ENCODE data around the gene RADIL. TPM values are rescaled to one million over a fixed set of nuclear protein-coding genes. Genes with fewer than 3 reads are reported as not detected.

Gene RADIL
- total RNA-seq, 1 donor from 2014 or later, result 4.0 TPM

GRCh38 chr7:4824120-4824775 lies 59.3 kb downstream of the RADIL start:
- Mint-ChIP-seq H3K27ac (no peak overlapping the region), H3K4me3 (no peak overlapping the region)
- no peak for TF ChIP-seq CTCF (IDR thresholded peaks at IDR 0.05; ENCODE audit: unreplicated experiment)

GRCh38 chr7:4823441-4824119 lies 59.9 kb downstream of the RADIL start:
- H3K36me3 Mint-ChIP-seq, result no peaks in the 10 kb centered on the region
- no peak overlapping the region for H3K4me3 Mint-ChIP-seq
- no peaks in the 10 kb centered on the region for H3K27me3 Mint-ChIP-seq (ENCODE audit: low read depth)
- H3K27ac Mint-ChIP-seq, result no peak overlapping the region
- no peak for DNase-seq (ENCODE audit: low spot score in 2 of 2, unreplicated experiment in 2 of 2)
- no peaks in the 10 kb centered on the region for H3K4me1 Mint-ChIP-seq
- H3K9me3 Mint-ChIP-seq, result no peaks in the 10 kb centered on the region
- no peak for TF ChIP-seq CTCF (IDR thresholded peaks at IDR 0.05; ENCODE audit: unreplicated experiment)

More at GRCh38 chr7:4824120-4824775, 59.3 kb downstream of the RADIL start:
- no peak for DNase-seq (ENCODE audit: low spot score in 2 of 2, unreplicated experiment in 2 of 2)
- H3K4me1 Mint-ChIP-seq, result no peaks in the 10 kb centered on the region
- no peaks in the 10 kb centered on the region for H3K27me3 Mint-ChIP-seq (ENCODE audit: low read depth)
- H3K36me3 Mint-ChIP-seq, result no peaks in the 10 kb centered on the region
- H3K9me3 Mint-ChIP-seq, result no peaks in the 10 kb centered on the region

DNA sequence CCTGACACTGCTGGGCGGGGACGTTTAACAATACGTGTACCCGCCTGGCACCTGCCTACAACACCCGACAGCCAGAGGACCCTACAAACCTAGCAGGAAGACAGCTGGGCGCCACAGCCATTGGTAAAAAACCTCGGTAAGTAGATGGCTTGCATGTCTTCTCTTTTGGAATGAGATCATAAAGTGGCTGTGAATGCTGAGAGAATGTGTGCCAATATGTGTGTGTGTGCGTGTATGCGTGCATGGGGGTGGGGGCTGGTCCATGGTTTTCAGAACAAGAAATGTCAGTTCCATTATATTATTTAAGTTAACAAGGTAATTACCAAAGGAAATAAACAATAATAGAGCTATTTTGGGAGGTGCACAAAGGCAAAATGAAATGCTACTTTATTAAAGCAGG lies 60.8 kb downstream of the RADIL start:
- no peak overlapping the region for H3K4me3 Mint-ChIP-seq
- TF ChIP-seq CTCF (IDR thresholded peaks at IDR 0.05; ENCODE audit: unreplicated experiment), result no peak
- no peaks in the 10 kb centered on the region for H3K9me3 Mint-ChIP-seq
- no peak overlapping the region for H3K27ac Mint-ChIP-seq
- H3K27me3 Mint-ChIP-seq (ENCODE audit: low read depth), result no peaks in the 10 kb centered on the region
- H3K36me3 Mint-ChIP-seq, result no peaks in the 10 kb centered on the region
- H3K4me1 Mint-ChIP-seq, result no peaks in the 10 kb centered on the region
- no peak for DNase-seq (ENCODE audit: low spot score in 2 of 2, unreplicated experiment in 2 of 2)

DNA sequence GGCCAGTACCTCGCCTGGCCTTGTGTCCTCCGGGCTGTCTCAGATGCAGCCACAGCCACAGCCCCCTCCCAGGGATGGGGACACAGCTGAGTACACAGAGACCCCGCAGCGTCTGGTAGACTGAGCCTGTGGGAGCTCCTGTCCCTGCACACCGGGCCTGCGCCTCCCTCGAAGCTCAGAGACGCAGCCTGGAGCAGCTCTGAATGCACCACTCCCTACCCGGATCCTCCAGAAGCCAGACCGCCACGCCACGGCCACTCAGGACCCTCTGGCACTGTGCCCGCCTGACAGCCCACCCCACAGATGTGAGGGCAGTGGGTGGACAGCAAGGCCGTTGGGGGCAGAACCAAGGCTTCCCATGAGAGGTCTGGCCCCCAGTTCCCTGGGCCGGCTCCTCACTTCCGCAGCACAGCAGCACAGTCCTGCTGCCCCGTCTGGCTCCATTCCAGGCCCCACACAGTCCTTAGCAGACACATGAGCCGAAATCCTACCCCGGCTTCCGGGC lies 62.5 kb downstream of the RADIL start:
- no peak for TF ChIP-seq CTCF (IDR thresholded peaks at IDR 0.05; ENCODE audit: unreplicated experiment)
- H3K4me1 Mint-ChIP-seq, result no peaks in the 10 kb centered on the region
- H3K27me3 Mint-ChIP-seq (ENCODE audit: low read depth), result no peaks in the 10 kb centered on the region
- H3K4me3 Mint-ChIP-seq, result no peak overlapping the region
- no peak for DNase-seq (ENCODE audit: low spot score in 2 of 2, unreplicated experiment in 2 of 2)
- H3K27ac Mint-ChIP-seq, result no peak overlapping the region
- no peaks in the 10 kb centered on the region for H3K36me3 Mint-ChIP-seq
- H3K9me3 Mint-ChIP-seq, result no peaks in the 10 kb centered on the region

GRCh38 chr7:4820405-4820966 lies 63.0 kb downstream of the RADIL start:
- H3K36me3 Mint-ChIP-seq, result no peaks in the 10 kb centered on the region
- no peaks in the 10 kb centered on the region for H3K9me3 Mint-ChIP-seq
- H3K27me3 Mint-ChIP-seq (ENCODE audit: low read depth), result no peaks in the 10 kb centered on the region
- H3K4me1 Mint-ChIP-seq, result no peaks in the 10 kb centered on the region
- no peak overlapping the region for H3K27ac Mint-ChIP-seq
- TF ChIP-seq CTCF (IDR thresholded peaks at IDR 0.05; ENCODE audit: unreplicated experiment), result no peak
- no peak overlapping the region for H3K4me3 Mint-ChIP-seq
- no peak for DNase-seq (ENCODE audit: low spot score in 2 of 2, unreplicated experiment in 2 of 2)
